WERI-Rb-1 (cell line): ENCODE data around the gene LDB1.

Experiments used
- DNase-seq: peaks from one replicate; pipeline ENCODE4 v3.0.0-alpha.2; 2020
- H3K27ac ChIP-seq: fragments of 250-450 bp; sonication (Bioruptor Pico); 2 replicates; pipeline ENCODE4 v1.5.1; 2020; ENCODE audit warnings: mild to moderate bottlenecking, moderate library complexity
- H3K27me3 ChIP-seq: fragments of 250-450 bp; sonication (Bioruptor Pico); 2 replicates; pipeline ENCODE4 v1.5.1; 2021; ENCODE audit warnings: mild to moderate bottlenecking, low read depth, moderate library complexity; ENCODE audit not compliant: insufficient read depth, severe bottlenecking
- H3K36me3 ChIP-seq: fragments of 250-450 bp; sonication (Bioruptor Pico); 2 replicates; pipeline ENCODE4 v1.5.1; 2020; ENCODE audit warnings: mild to moderate bottlenecking, moderate library complexity
- H3K4me3 ChIP-seq: 2 replicates; pipeline ENCODE4 v1.5.1; 2011; ENCODE audit warnings: low read depth, mild to moderate bottlenecking, control low read depth, low read length
- H3K9me3 ChIP-seq: fragments of 250-450 bp; sonication (Bioruptor Pico); 2 replicates; pipeline ENCODE4 v1.5.1; 2021; ENCODE audit warnings: mild to moderate bottlenecking, moderate library complexity; ENCODE audit not compliant: severe bottlenecking
- CTCF ChIP-seq: IDR thresholded peaks from 2 replicates; pipeline ENCODE4 v1.5.1; 2011; ENCODE audit warnings: low read depth, mild to moderate bottlenecking, control low read depth, inconsistent platforms, low read length

The LDB1 gene

DNA sequence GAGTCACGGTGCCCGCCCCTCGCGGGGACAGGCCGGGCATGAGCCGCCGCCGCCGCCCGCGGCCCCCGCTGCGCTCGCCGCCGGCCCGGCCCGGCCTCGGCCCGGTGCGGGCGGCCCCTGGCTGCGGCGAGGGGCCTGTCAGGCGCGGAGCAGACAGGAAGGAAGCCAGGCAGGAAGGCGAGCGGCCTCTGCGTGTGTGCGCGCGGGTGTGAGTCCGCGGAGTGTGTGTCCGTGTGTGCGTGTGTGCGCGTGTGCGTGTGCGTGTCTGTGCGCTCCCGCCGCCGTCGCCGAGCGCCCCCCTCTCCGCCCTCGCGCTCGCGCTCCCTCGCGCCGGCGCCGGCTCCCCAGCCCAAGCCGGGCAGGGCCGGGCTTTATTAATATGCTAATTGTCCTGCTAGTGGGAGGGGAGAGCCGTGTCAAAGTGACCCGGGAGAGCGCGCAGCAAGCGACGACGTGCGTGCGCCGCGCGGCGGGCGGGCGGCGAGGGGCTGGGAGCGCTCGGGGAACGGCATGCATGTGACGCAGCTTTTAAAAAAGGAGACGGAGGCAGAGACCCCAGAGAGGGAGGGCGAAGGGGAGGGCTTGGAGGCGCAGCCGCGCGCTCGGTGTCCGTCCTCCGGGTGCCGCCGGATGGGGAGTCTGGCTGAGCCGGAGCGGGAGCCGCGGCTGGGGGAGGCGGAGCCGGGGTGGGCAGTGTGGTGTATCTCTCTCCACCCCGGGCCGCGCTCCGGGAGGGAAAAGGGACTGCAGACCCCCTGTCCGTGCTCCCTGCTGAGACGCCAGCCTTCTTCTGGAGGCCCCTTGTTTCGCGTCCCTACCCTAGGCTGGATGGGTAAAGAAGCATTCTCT is at the start of gene LDB1:
Gene LDB1 (minus strand): TSS at position 227 of the 849 bp plus-strand sequence. CDS start 258 bp downstream, outside the sequence.
- H3K36me3 ChIP-seq = no peaks in the 10 kb centered on the region
- H3K27ac ChIP-seq = peak within 1 kb of the TSS; percentile 88
- no peak for TF ChIP-seq CTCF
- H3K9me3 ChIP-seq = no peaks in the 10 kb centered on the region
- no peaks in the 10 kb centered on the region for H3K27me3 ChIP-seq
- peak within 1 kb of the TSS; percentile 77 for H3K4me3 ChIP-seq
- DNase-seq = peak; percentile 83

GRCh38 chr10:102167861-102168260 is 47.7 kb upstream of the LDB1 start:
- no peak for DNase-seq
- Histone ChIP-seq H3K9me3 (no peaks in the 10 kb centered on the region), H3K36me3 (peaks cover 16% of the 10 kb centered on the region), H3K4me3 (no peak overlapping the region), H3K27ac (no peak overlapping the region), H3K27me3 (no peaks in the 10 kb centered on the region)
- TF ChIP-seq CTCF = no peak

- Histone ChIP-seq H3K9me3 (no peaks in the 10 kb centered on the region), H3K27me3 (no peaks in the 10 kb centered on the region), H3K36me3 (peaks cover 58% of the 10 kb centered on the region), H3K4me3 (no peak overlapping the region), H3K27ac (no peak overlapping the region)
- TF ChIP-seq CTCF = no peak
- no peak for DNase-seq
Measured at GRCh38 chr10:102163342-102163989, 43.3 kb upstream of the LDB1 start.

DNA sequence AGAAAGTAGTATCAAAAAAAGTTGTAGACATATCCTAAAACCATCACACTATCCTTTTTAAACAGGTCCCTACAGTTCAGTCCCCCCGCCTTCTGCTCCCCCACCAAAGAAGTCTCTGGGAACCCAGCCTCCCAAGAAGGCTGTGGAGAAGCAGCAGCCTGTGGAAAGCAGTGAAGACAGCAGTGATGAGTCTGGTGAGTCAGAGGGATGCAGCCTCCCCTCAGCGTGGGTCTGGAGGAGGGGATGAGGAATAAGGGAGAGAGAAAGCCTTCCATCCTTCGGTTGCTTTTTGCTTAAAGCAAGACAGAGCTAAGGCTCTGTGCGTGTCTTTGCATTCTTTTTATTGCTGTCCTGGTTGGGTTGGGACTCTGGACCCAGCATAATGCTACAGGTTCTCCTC is 39.7 kb upstream of the LDB1 start:
- H3K27ac ChIP-seq = no peak overlapping the region
- peaks cover 95% of the 10 kb centered on the region for H3K36me3 ChIP-seq
- no peak for DNase-seq
- no peak for TF ChIP-seq CTCF
- H3K9me3 ChIP-seq = no peaks in the 10 kb centered on the region
- no peaks in the 10 kb centered on the region for H3K27me3 ChIP-seq
- no peak overlapping the region for H3K4me3 ChIP-seq

- Histone ChIP-seq H3K27ac (no peak overlapping the region), H3K9me3 (no peaks in the 10 kb centered on the region), H3K36me3 (peaks cover 99% of the 10 kb centered on the region), H3K27me3 (no peaks in the 10 kb centered on the region), H3K4me3 (no peak overlapping the region)
- TF ChIP-seq CTCF = no peak
- DNase-seq = no peak
Measured at GRCh38 chr10:102159051-102159597, 39.0 kb upstream of the LDB1 start.
